Breast epithelium (tissue), 3 donors: ENCODE results near the gene OGFOD1.

Source experiments
- CTCF ChIP-seq, 3 donors: fragments of 450-650 bp; IDR thresholded peaks; one replicate each; pipeline ENCODE4 v1.5.1; 2016 to 2017; ENCODE audit warnings: antibody characterized with exemption in 3 of 3, mild to moderate bottlenecking in 3 of 3, moderate library complexity in 3 of 3
- POLR2A ChIP-seq: fragments of 450-650 bp; IDR thresholded peaks from one replicate; pipeline ENCODE4 v1.6.1; 2016; ENCODE audit warnings: antibody characterized with exemption, mild to moderate bottlenecking, moderate library complexity
- POLR2AphosphoS5 ChIP-seq, 3 donors: sonication (generic); formaldehyde crosslinking; IDR thresholded peaks; one replicate each; pipeline ENCODE4 v1.6.1; 2017; ENCODE audit warnings: antibody characterized with exemption in 3 of 3

- TF ChIP-seq CTCF (IDR thresholded peaks at IDR 0.05) = no peak
- TF ChIP-seq POLR2A = no peak
- no peak for TF ChIP-seq POLR2AphosphoS5 (IDR thresholded peaks at IDR 0.05)
These were observed 18.9 kb downstream of the OGFOD1 start for GRCh38 chr16:56470232-56470631.
